WTC11 (cell line): ENCODE data around the gene NRN1. TPM values are rescaled to one million over a fixed set of nuclear protein-coding genes. Genes with fewer than 3 reads are reported as not detected.

ENCODE experiments used
- ATAC-seq: fragments of 200-7000 bp; cut with Tn5 transposase; 2 replicates; pipeline ENCODE4 v1.10.0; 2021; ENCODE audit warnings: mild to moderate bottlenecking, moderate library complexity
- CTCF ChIA-PET: fragments of 300-600 bp; sonication (Branson Sonifier 250); formaldehyde crosslinking; loops from one replicate; lab custom pipeline; 2021; ENCODE audit warnings: antibody characterized with exemption; lab: Charles Lee
- POLR2A ChIA-PET: fragments of 350-600 bp; sonication (Branson Sonifier 250); formaldehyde crosslinking; loops from one replicate; lab custom pipeline; 2021; ENCODE audit warnings: antibody characterized with exemption; lab: Charles Lee
- DNase-seq: peaks from one replicate; pipeline ENCODE4 v3.0.0; 2021; ENCODE audit warnings: low spot score
- H3K27ac Mint-ChIP-seq: 2 replicates; pipeline ENCODE4 v1.8.0; 2021; ENCODE audit warnings: mixed read lengths
- H3K27me3 Mint-ChIP-seq: 2 replicates; pipeline ENCODE4 v1.8.0; 2021; ENCODE audit warnings: low read depth, mild to moderate bottlenecking, moderate library complexity, mixed read lengths
- H3K36me3 Mint-ChIP-seq: 2 replicates; pipeline ENCODE4 v1.8.0; 2021; ENCODE audit warnings: mixed read lengths
- H3K4me1 Mint-ChIP-seq: 2 replicates; pipeline ENCODE4 v1.8.0; 2022; ENCODE audit warnings: mixed read lengths
- H3K4me3 Mint-ChIP-seq: 2 replicates; pipeline ENCODE4 v1.8.0; 2021; ENCODE audit warnings: mild to moderate bottlenecking, moderate library complexity, mixed read lengths
- H3K9me3 Mint-ChIP-seq: 2 replicates; pipeline ENCODE4 v1.8.0; 2021; ENCODE audit warnings: mixed read lengths
- AFF4 ChIP-seq: sonication (generic); formaldehyde crosslinking; IDR thresholded peaks from 2 replicates; pipeline ENCODE4 v1.8.1; 2023; ENCODE audit warnings: mild to moderate bottlenecking, missing genetic modification reagents, borderline replicate concordance
- CTCF ChIP-seq: fragments of 200-600 bp; IDR thresholded peaks from 2 replicates; pipeline ENCODE4 v1.8.0; 2022; ENCODE audit warnings: antibody characterized with exemption
- E2F1 ChIP-seq: sonication (generic); formaldehyde crosslinking; IDR thresholded peaks from 2 replicates; pipeline ENCODE4 v1.8.0; 2022; ENCODE audit warnings: mild to moderate bottlenecking, missing genetic modification reagents
- ELF4 ChIP-seq: sonication (generic); formaldehyde crosslinking; IDR thresholded peaks from 2 replicates; pipeline ENCODE4 v1.8.1; 2022; ENCODE audit warnings: low read depth, mild to moderate bottlenecking, moderate library complexity, missing genetic modification reagents
- ESRRA ChIP-seq: sonication (generic); formaldehyde crosslinking; IDR thresholded peaks from 2 replicates; pipeline ENCODE4 v1.8.1; 2022; ENCODE audit warnings: mild to moderate bottlenecking, missing genetic modification reagents, borderline replicate concordance
- GTF2I ChIP-seq: fragments of 250-450 bp; sonication (Bioruptor Pico); conservative IDR thresholded peaks from 2 replicates; pipeline ENCODE4 v1.4.0; 2021; ENCODE audit warnings: mild to moderate bottlenecking
- MLX ChIP-seq: sonication (generic); formaldehyde crosslinking; IDR thresholded peaks from 2 replicates; pipeline ENCODE4 v1.8.1; 2023; ENCODE audit warnings: mild to moderate bottlenecking, missing genetic modification reagents, moderate library complexity
- NFYB ChIP-seq: sonication (generic); formaldehyde crosslinking; conservative IDR thresholded peaks from 2 replicates; pipeline ENCODE4 v1.8.0; 2022; ENCODE audit warnings: low read depth, missing genetic modification reagents
- TCF7 ChIP-seq: sonication (generic); formaldehyde crosslinking; IDR thresholded peaks from 2 replicates; pipeline ENCODE4 v1.8.0; 2022; ENCODE audit warnings: mild to moderate bottlenecking, low read depth, missing genetic modification reagents, moderate library complexity
- TEAD1 ChIP-seq: sonication (generic); formaldehyde crosslinking; IDR thresholded peaks from 2 replicates; pipeline ENCODE4 v1.8.0; 2022; ENCODE audit warnings: mild to moderate bottlenecking, missing genetic modification reagents
- TP53 ChIP-seq: sonication (generic); formaldehyde crosslinking; IDR thresholded peaks from 2 replicates; pipeline ENCODE4 v1.8.1; 2023; ENCODE audit warnings: mild to moderate bottlenecking, missing genetic modification reagents
- total RNA-seq: library from RNA; stranded (reverse); gene quantifications from 3 replicates; pipeline ENCODE4 v1.2.3, GENCODE V29; 2021
- TF ChIP-seq, protein P1 (sequence below): sonication (generic); formaldehyde crosslinking; IDR thresholded peaks from 2 replicates; pipeline ENCODE4 v1.8.1; 2023; ENCODE audit warnings: mild to moderate bottlenecking, missing genetic modification reagents

The NRN1 gene
- total RNA-seq, 1 experiment from 2014 or later: 0.66 TPM

DNA sequence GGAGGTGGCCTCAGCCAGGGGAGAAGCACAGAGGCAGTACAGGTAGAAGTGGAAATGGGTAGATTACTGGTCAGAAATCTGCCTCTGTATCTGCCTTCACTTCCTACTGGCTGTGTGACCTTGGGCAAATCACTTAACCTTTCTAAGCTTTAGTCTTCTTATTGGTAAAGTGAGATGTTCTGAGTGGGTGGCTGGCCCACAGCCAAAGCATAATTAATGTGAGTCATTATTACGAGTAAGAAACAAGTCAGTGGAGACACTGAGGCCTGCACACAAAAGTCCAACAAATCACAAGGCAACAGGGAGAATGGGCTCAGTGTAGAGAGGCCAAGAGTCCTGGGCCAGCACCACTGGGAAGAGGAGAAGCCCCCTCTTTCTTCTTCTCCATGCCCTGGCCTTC, 39.1 kb downstream of the NRN1 start (continued):
- no peak for TF ChIP-seq MLX (CRISPR knock-in tag)

DNA sequence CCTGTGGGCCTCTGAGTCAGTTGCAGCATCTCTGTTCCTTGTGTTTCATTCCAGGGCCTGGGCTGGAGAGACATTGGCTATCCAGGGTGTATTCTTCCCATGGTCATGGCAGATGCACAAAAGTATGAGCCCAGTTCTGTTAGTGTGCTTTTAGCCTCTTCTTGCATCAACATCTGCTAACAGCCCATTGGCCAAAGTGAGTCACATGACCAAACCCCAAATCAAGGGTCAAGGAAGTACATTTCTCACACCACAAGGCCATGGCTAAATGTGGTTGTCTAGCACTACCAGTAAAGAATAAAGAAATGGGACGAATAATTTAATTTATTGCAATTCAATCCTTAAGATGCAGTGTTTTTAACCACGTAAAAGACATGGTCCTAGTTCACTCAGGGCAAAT, 43.9 kb downstream of the NRN1 start:
- no peak overlapping the region for H3K4me3 Mint-ChIP-seq
- DNase-seq: no peak
- no peaks in the 10 kb centered on the region; the same call in 1 of the 2 replicates for H3K27me3 Mint-ChIP-seq
- H3K4me1 Mint-ChIP-seq: peaks cover 9% of the 10 kb centered on the region
- TF ChIP-seq, protein P1, sequence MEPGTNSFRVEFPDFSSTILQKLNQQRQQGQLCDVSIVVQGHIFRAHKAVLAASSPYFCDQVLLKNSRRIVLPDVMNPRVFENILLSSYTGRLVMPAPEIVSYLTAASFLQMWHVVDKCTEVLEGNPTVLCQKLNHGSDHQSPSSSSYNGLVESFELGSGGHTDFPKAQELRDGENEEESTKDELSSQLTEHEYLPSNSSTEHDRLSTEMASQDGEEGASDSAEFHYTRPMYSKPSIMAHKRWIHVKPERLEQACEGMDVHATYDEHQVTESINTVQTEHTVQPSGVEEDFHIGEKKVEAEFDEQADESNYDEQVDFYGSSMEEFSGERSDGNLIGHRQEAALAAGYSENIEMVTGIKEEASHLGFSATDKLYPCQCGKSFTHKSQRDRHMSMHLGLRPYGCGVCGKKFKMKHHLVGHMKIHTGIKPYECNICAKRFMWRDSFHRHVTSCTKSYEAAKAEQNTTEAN (CRISPR knock-in tag): no peak
- TF ChIP-seq AFF4 (CRISPR knock-in tag) (no peak), NFYB (CRISPR knock-in tag) (no peak), ELF4 (CRISPR knock-in tag) (no peak), GTF2I (no peak), TP53 (CRISPR knock-in tag) (no peak), TEAD1 (CRISPR knock-in tag) (no peak), ESRRA (CRISPR knock-in tag) (no peak), CTCF (no peak), TCF7 (CRISPR knock-in tag) (no peak)
- TF ChIP-seq, all 79 proteins: peak for 0
- no peaks in the 10 kb centered on the region for H3K36me3 Mint-ChIP-seq
- POLR2A ChIA-PET: no interaction called here
- no peaks in the 10 kb centered on the region for H3K9me3 Mint-ChIP-seq
- no peak for ATAC-seq
- CTCF ChIA-PET: no interaction called here
- H3K27ac Mint-ChIP-seq: no peak overlapping the region

- Mint-ChIP-seq H3K4me3 (no peak overlapping the region), H3K27me3 (no peaks in the 10 kb centered on the region; the same call in 1 of the 2 replicates), H3K9me3 (no peaks in the 10 kb centered on the region), H3K4me1 (peaks cover 13% of the 10 kb centered on the region), H3K36me3 (no peaks in the 10 kb centered on the region), H3K27ac (no peak overlapping the region)
- no peak for TF ChIP-seq E2F1 (CRISPR knock-in tag)
- ATAC-seq: no peak
- DNase-seq: no peak
- CTCF ChIA-PET: interaction anchor here (0.6 kb wide), 2 partner anchors 68 to 329 kb away, joined by 3 to 7 read pairs; no protein-coding TSS in a partner anchor
- POLR2A ChIA-PET: no interaction called here
These were observed 44.9 kb downstream of the NRN1 start for GRCh38 chr6:5961836-5962235.
